ENCODE results near the gene KLHL8.
"Not testable (repeated sequence)": the region's sequence is repeated elsewhere in the genome, so short reads cannot be mapped to it uniquely, and the experiment has no call there.

KLHL8 gene

GRCh38 chr4:87171944-87172343 is 48.5 kb downstream of the KLHL8 start:
- DNase-seq: no peak

- DNase-seq: no peak
Measured at GRCh38 chr4:87166296-87166854, 54.0 kb downstream of the KLHL8 start.

- no peak for DNase-seq
Measured at GRCh38 chr4:87165892-87166291, 54.5 kb downstream of the KLHL8 start.

- no peak for DNase-seq
Measured at GRCh38 chr4:87153078-87153870, 67.1 kb downstream of the KLHL8 start.

- DNase-seq: no peak
Measured at GRCh38 chr4:87152310-87153041, 67.9 kb downstream of the KLHL8 start.

- no peak for DNase-seq
Measured at GRCh38 chr4:87151730-87152129, 68.7 kb downstream of the KLHL8 start.

GRCh38 chr4:87150498-87151261 is 69.7 kb downstream of the KLHL8 start:
- DNase-seq: peak in 5 of 6 experiments; percentile 3 to 70 (median 19)

- no peak for DNase-seq
Measured at GRCh38 chr4:87147116-87147515, 73.3 kb downstream of the KLHL8 start.

- not testable (repeated sequence) for DNase-seq
Measured at GRCh38 chr4:87145934-87146333, 74.5 kb downstream of the KLHL8 start.

- DNase-seq: no peak
Measured at GRCh38 chr4:87144356-87144755, 76.1 kb downstream of the KLHL8 start.

- no peak for DNase-seq
Measured at GRCh38 chr4:87141428-87141827, 79.0 kb downstream of the KLHL8 start.

GRCh38 chr4:87134122-87134521 is 86.3 kb downstream of the KLHL8 start:
- DNase-seq: no peak

GRCh38 chr4:87133183-87133582 is 87.2 kb downstream of the KLHL8 start:
- no peak for DNase-seq

GRCh38 chr4:87132035-87132434 is 88.4 kb downstream of the KLHL8 start:
- DNase-seq: no peak

GRCh38 chr4:87130985-87131703 is 89.3 kb downstream of the KLHL8 start:
- no peak for DNase-seq

- DNase-seq: no peak
Measured at GRCh38 chr4:87129681-87130080, 90.7 kb downstream of the KLHL8 start.

- no peak for DNase-seq
Measured at GRCh38 chr4:87128006-87128705, 92.3 kb downstream of the KLHL8 start.

GRCh38 chr4:87126056-87126455 is 94.4 kb downstream of the KLHL8 start:
- no peak for DNase-seq

- DNase-seq: no peak
Measured at GRCh38 chr4:87122252-87122651, 98.2 kb downstream of the KLHL8 start.

- no peak for DNase-seq
Measured at GRCh38 chr4:87121341-87122065, 98.9 kb downstream of the KLHL8 start.

Data from stimulated activated naive CD4-positive, alpha-beta T cell (primary cell).